Rectal smooth muscle tissue (tissue), 1 donor: ENCODE results near the gene FAM167B.

Source experiments
- H3K27ac ChIP-seq: one replicate; pipeline ENCODE4 v1.7.0; 2013; ENCODE audit warnings: low read depth, low read length, inconsistent platforms
- H3K27me3 ChIP-seq: one replicate; pipeline ENCODE4 v1.7.0; 2013; ENCODE audit warnings: low read length; ENCODE audit not compliant: control insufficient read depth, insufficient read depth
- H3K36me3 ChIP-seq: one replicate; pipeline ENCODE4 v1.7.0; 2013; ENCODE audit warnings: low read length; ENCODE audit not compliant: control insufficient read depth, insufficient read depth
- H3K4me1 ChIP-seq: one replicate; pipeline ENCODE4 v1.7.0; 2013; ENCODE audit warnings: low read length; ENCODE audit not compliant: control insufficient read depth, insufficient read depth
- H3K4me3 ChIP-seq: one replicate; pipeline ENCODE4 v1.7.0; 2013; ENCODE audit warnings: low read length
- H3K9ac ChIP-seq: one replicate; pipeline ENCODE4 v1.7.0; 2013; ENCODE audit warnings: low read length

FAM167B gene

DNA sequence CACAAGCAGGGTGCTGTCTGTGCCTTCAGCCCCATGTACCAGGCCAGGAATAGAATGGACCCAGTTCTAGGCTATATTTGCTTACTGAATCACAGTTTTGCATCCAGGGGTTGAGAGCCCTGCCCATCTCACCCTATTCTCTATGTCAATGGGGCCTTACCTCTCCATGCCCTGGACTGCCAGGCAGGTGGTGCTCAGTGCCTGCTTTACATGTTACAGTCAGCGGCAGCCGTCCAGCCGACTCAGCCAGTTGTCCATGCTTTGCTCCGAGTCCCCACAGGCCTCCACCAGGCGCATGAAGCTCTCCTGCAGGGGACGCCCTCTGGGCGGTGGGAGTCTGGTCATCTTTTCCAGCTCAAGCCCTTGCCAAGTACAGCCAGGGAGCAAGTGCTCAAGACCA is 12.2 kb upstream of the FAM167B start:
- H3K9ac ChIP-seq = no peak overlapping the region
- H3K4me3 ChIP-seq = no peak overlapping the region
- no peaks in the 10 kb centered on the region for H3K4me1 ChIP-seq
- no peak overlapping the region for H3K27ac ChIP-seq
- H3K27me3 ChIP-seq = no peaks in the 10 kb centered on the region
- H3K36me3 ChIP-seq = peaks cover 9% of the 10 kb centered on the region

DNA sequence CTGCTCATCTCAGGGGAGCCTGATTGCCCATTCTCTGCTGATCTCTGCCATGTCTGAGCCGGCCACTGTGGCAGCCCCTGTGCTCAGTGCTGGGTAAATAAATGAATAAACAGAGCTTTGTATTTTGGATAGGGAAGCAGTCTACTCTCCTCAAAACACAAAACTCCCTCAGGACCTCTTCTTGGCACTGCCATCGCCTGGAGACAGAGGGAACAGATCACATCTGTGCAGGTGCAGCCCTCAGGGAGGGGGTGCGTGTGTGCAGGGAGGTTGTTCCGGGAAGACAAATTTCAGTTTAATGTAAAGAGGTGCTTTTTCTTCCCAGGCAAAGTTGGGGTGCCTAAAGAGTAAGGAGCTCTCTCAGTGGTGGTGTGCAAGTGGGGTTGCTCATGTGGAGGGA is 7.7 kb upstream of the FAM167B start:
- Histone ChIP-seq H3K27me3 (no peaks in the 10 kb centered on the region), H3K9ac (no peak overlapping the region), H3K27ac (no peak overlapping the region), H3K4me1 (no peaks in the 10 kb centered on the region), H3K36me3 (no peaks in the 10 kb centered on the region), H3K4me3 (no peak overlapping the region)

DNA sequence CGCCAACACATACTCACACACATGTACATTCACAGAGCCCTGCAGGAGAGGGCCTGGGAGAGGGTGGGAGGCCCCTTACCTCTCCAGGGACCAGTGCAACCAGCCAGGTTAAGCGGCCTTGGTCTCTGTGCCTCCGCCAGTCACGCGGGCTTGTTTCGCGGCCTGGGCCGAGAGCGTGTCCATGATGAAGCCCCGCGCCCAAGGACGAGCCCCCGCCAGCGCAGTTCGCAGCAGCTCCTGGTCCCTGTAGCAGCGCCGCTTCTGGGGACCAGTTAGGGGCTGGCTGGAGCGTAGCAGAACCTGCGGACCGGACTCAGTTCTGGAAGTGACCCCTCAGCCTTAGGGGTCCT is 7.3 kb upstream of the FAM167B start:
- H3K9ac ChIP-seq = no peak overlapping the region
- no peaks in the 10 kb centered on the region for H3K36me3 ChIP-seq
- peak overlapping the region; percentile 79 for H3K4me3 ChIP-seq
- H3K4me1 ChIP-seq = no peaks in the 10 kb centered on the region
- no peaks in the 10 kb centered on the region for H3K27me3 ChIP-seq
- peak overlapping the region; percentile 75 for H3K27ac ChIP-seq

DNA sequence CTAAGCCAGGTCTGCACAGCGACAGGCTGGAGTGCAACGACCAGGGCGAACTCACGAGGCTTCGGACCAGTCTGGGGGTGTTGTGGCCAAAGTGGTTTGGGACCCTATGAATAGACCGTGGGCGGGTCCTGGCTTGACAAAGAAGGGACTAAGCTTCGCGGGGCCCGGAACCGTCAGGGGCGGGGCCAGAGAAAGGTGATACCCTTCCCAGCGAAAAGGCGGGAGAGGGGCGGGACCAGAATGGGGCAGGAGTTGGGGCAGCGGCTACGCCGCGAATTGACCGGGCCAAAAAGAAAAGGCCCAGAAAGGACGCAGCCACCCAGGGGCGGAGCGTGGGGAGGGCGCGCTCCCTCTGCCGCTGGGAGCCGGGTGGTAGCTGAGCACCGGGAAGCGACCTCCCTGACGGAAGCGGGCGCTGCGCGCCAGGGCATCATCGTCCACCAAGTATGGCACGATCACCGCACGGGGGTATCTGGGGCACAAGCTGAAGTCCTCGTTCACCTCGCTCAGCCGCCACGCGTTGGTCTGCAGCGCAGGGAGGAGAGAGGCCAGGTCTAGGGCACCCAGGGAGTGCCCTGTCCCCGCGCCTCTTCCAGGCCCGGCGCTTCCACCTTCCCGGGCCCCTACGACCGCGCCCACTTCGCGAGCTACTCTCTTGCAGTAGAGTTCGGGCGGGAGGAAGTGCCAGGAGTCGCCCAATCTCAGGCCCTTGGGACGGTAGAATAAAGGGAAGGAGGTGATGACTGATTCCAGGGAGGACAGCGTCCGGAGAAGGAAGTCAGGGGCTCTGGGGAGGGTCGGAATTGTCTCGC is 6.7 kb upstream of the FAM167B start:
- Histone ChIP-seq H3K4me3 (peak overlapping the region; percentile 79), H3K4me1 (no peaks in the 10 kb centered on the region), H3K27me3 (no peaks in the 10 kb centered on the region), H3K9ac (peak overlapping the region; percentile 38), H3K27ac (peak overlapping the region; percentile 75), H3K36me3 (no peaks in the 10 kb centered on the region)

DNA sequence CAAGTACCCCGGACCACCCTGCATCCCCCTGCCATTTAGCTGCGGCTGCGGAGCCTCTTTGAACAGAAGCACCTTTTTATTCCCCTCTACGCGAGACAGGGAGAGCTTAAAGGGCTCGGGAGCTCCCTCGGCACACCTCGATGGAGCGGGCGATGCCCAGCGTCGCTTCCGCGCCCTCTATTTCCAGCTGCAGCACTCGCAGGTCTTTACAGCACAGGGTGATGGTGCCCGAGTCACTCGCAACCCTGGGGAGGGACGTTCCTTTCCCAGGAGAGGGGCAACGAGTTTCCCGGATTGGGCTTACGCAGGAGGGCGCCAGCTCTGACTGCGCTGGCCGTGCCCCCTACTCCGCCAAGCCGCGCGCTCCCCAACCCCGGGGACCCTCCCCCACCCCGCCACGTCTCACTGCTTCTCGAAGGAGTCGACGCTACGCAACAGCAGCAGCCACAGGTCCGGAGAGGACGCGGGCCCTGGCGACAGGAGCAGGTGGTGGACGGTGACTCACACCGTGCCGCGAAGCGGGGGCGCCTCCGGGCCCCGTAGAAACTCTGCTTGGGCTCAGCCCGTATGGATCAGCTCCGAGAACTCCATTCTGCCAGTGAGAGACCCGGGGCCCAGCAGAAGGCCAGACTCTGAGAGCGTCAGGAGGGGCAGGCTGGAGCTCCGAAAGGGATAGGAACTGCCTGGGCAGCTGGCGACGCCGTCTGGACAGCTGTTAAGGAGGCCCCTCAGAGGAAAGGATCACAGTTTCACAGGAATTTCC is 5.8 kb upstream of the FAM167B start:
- peak overlapping the region; percentile 59 for H3K9ac ChIP-seq
- H3K4me3 ChIP-seq = peak overlapping the region; percentile 79
- H3K27ac ChIP-seq = peak overlapping the region; percentile 75
- no peaks in the 10 kb centered on the region for H3K27me3 ChIP-seq
- no peaks in the 10 kb centered on the region for H3K4me1 ChIP-seq
- H3K36me3 ChIP-seq = no peaks in the 10 kb centered on the region

DNA sequence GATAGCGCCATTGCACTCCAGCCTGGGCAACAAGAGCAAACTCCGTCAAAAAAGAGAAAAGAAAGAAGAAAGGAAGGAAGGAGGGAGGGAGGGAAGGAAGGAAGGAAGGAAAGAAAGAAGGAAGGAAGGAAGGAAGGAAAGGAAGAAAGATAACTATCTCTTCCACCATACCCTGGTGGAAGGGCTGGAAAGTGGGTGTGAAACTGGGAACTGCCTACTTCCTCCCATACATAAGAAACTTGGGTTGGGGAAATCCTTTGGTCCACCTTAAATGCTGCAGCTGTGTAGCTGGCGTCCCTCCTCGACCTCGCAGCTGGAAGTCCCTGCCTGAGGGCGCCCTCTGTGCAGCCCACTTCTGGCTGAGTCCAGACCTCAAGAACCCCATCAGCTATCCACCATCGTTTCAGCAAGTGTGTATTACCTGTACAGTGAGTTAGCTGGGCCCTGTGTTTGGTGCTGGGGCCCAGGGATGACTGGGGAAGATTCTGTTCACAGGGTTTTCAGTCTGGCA is 4.6 kb upstream of the FAM167B start:
- Histone ChIP-seq H3K9ac (no peak overlapping the region), H3K4me1 (peaks cover 5% of the 10 kb centered on the region), H3K27ac (no peak overlapping the region)

GRCh38 chr1:32247452-32247851 is 430 bp downstream of the FAM167B start:
- Histone ChIP-seq H3K27me3 (no peaks in the 10 kb centered on the region), H3K9ac (no peak overlapping the region), H3K27ac (peak overlapping the region; percentile 12), H3K36me3 (no peaks in the 10 kb centered on the region), H3K4me1 (peaks cover 5% of the 10 kb centered on the region), H3K4me3 (no peak overlapping the region)

More for the DNA sequence above, 4.6 kb upstream of the FAM167B start:
- Histone ChIP-seq H3K4me3 (no peak overlapping the region), H3K27me3 (no peaks in the 10 kb centered on the region), H3K36me3 (no peaks in the 10 kb centered on the region)

DNA sequence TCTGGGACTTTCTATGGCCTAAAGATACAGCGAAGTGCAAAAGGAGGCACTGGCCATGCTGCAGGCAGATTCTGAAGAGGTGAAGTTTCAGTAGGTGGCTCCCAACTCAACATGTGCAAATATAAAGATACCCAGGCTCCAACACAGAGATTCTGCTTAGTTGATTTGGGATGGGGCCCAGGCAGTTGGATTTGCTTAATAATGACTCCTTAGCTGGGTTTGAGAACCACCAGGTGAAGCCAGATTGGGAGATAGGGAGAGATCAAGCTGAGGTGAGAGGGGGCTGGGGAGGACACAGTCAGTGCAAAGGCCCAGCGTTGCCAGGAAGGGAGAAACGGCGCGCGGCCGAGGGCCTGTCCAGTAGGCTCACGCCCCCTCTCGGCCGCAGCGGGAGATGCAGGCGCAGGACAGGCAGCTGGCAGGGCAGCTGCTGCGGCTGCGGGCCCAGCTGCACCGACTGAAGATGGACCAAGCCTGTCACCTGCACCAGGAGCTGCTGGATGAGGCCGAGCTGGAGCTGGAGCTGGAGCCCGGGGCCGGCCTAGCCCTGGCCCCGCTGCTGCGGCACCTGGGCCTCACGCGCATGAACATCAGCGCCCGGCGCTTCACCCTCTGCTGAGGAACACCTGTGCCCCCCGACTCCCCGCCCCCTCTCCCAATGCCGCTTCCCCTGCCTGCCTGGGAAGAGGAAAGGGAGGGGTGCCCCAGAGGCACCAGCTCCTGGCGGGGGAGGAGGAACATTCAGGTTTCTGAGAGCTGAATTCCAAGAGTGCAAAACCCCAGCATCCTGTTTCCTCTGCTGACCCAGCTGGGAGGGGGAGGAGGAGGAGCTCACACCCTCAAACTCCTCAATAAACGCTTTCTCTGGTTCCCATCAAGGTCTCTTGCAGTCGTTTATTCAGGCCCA is 1.2 kb downstream of the FAM167B start:
- H3K4me1 ChIP-seq = peaks cover 5% of the 10 kb centered on the region
- peak overlapping the region; percentile 23 for H3K4me3 ChIP-seq
- no peaks in the 10 kb centered on the region for H3K36me3 ChIP-seq
- H3K9ac ChIP-seq = no peak overlapping the region
- no peaks in the 10 kb centered on the region for H3K27me3 ChIP-seq
- no peak overlapping the region for H3K27ac ChIP-seq

DNA sequence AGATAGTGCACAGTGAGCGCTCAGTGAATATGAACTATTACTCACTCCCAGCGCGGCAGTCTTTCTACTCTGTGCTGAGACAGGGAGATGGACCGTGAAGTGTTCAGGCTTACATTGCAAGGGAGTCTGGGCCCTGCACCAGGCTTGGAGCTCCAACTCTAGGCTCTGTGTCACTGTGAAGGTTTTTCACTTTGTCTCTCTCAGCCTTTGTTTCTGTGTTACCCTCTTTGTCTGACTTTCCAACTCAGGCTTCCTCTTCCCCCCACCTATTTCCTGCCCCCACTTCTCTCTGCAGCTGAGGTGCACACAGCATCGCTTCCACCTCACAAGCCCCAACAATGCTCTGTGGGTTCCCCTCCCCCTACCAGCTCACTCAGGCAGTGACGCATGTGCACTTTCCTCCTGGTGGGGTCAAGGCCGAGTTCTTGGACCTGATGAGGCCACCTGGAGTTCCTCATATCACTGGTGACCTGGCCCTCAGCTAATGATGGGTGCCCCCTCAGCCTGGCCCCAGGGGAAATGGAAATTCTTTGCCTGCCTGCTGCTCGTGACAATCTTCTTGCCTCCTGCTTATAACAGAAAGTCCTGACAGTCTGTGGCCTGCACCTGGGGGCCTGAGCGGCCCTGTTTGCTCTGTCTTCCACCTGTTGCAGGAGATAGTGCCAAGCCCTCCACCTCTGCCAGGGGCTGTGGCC is 3.0 kb downstream of the FAM167B start:
- H3K4me3 ChIP-seq = no peak overlapping the region
- no peak overlapping the region for H3K27ac ChIP-seq
- no peaks in the 10 kb centered on the region for H3K27me3 ChIP-seq
- no peak overlapping the region for H3K9ac ChIP-seq
- peaks cover 5% of the 10 kb centered on the region for H3K4me1 ChIP-seq
- H3K36me3 ChIP-seq = no peaks in the 10 kb centered on the region

DNA sequence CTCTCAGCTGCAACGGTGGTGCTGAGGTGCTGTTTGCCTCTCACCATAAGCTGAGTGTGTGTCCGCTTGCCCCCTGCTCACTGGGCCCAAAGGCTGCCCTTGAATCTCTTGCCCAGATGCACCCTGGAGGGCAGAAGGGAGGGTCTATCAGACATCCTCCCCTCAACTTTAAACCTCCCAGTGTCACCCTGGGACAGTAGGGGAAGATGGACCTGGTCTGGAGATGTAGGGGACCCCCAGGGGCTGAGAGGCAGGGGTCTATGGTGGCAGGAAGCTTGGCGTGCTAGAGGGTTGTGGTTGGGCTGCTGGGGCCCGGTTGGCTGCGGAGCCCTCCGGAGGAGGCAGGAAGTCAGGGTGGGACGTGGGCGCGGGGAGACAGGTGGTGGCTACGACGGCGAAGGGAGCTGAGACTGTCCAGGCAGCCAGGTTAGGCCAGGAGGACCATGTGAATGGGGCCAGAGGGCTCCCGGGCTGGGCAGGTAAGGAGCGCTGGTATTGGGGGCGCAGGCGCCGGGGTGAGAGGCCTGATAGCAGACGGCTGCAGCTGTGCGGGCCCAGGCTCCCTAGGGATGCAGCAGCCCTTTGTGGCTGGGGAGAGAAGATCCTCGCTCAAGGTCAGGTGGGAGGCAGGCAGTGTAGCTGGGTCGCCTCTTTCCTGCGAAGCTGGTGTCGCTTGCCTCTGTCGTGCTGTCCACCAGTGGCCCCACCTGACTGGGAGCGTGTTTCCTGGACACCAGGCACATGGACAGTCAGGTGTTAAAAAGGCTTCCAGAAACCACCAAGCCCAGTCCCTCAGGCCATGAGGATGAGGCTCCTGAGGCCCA is 4.1 kb downstream of the FAM167B start, which contains the start of gene LCK:
Gene LCK (plus strand): TSS at position 373 of the 824 bp plus-strand sequence. CDS start 23,065 bp downstream, outside the sequence.
- Histone ChIP-seq H3K4me3 (peak within 1 kb of the TSS; percentile 47), H3K27me3 (no peaks in the 10 kb centered on the region), H3K36me3 (no peaks in the 10 kb centered on the region), H3K9ac (no peak within 1 kb of the TSS), H3K4me1 (peaks cover 5% of the 10 kb centered on the region), H3K27ac (no peak within 1 kb of the TSS)
